Tibial nerve (tissue), 4 donors: ENCODE measurements around the gene BACE2. TPM values are rescaled to one million over a fixed set of nuclear protein-coding genes. Genes with fewer than 3 reads are reported as not detected.

Experiments
- DNase-seq, 2 donors: peaks; one replicate each; pipeline ENCODE4 v3.0.0-alpha.2; 2019; ENCODE audit warnings: low spot score in 2 of 2
- H3K27ac ChIP-seq, 4 donors: fragments of 200-600 bp; sonication (generic) in 3 of 4; one replicate each; pipeline ENCODE4 v1.5.1; 2017 to 2019; ENCODE audit warnings: mild to moderate bottlenecking in 1 of 4
- H3K27me3 ChIP-seq, 2 donors: fragments of 200-600 bp; sonication (generic) in 1 of 2; one replicate each; pipeline versions ENCODE4 v1.5.1 to v1.6.0; 2017 to 2019
- H3K36me3 ChIP-seq, 3 donors: fragments of 200-600 bp; sonication (generic); one replicate each; pipeline ENCODE4 v1.5.1; 2018 to 2019
- H3K4me1 ChIP-seq, 4 donors: fragments of 200-600 bp; sonication (generic) in 3 of 4; one replicate each; pipeline ENCODE4 v1.5.1; 2017 to 2019
- H3K4me3 ChIP-seq, 4 donors: fragments of 200-600 bp; sonication (generic) in 3 of 4; one replicate each; pipeline ENCODE4 v1.5.1; 2017 to 2019; ENCODE audit warnings: mild to moderate bottlenecking in 1 of 4, moderate library complexity in 1 of 4
- H3K9me3 ChIP-seq, 4 donors: fragments of 200-600 bp; sonication (generic) in 3 of 4; one replicate each; pipeline ENCODE4 v1.5.1; 2017 to 2019
- CTCF ChIP-seq, 5 experiments: fragments of 200-600 bp in 3 of 5; fragments of 450-650 bp in 2 of 5; sonication (generic) in 3 of 5; IDR thresholded peaks; one replicate each; pipeline ENCODE4 v1.5.1; 2016 to 2019; ENCODE audit warnings: antibody characterized with exemption in 5 of 5, mild to moderate bottlenecking in 3 of 5, moderate library complexity in 2 of 5
- EP300 ChIP-seq, 2 donors: sonication (generic); formaldehyde crosslinking; IDR thresholded peaks; one replicate each; pipeline ENCODE4 v1.6.1; 2017; ENCODE audit warnings: antibody characterized with exemption in 2 of 2, mild to moderate bottlenecking in 1 of 2
- POLR2A ChIP-seq, 2 donors: fragments of 450-650 bp; IDR thresholded peaks; one replicate each; pipeline ENCODE4 v1.6.1; 2017; ENCODE audit warnings: antibody characterized with exemption in 2 of 2, mild to moderate bottlenecking in 2 of 2, moderate library complexity in 2 of 2
- WGBS, 2 donors: methylation state at CpG; one replicate each; pipeline ENCODE4 v1.1.5; 2018; 5-methylcytosine and 5-hydroxymethylcytosine counted together
- total RNA-seq, 4 donors: library from RNA; depleted of rRNA; stranded (reverse); fragments of >200 nt; gene quantifications; one replicate each; pipeline ENCODE4 v1.1.0, GENCODE V29; 2016

The BACE2 gene
- total RNA-seq, 4 donors from 2014 or later = 69.5 to 96.9 (median 79.2) TPM

DNA sequence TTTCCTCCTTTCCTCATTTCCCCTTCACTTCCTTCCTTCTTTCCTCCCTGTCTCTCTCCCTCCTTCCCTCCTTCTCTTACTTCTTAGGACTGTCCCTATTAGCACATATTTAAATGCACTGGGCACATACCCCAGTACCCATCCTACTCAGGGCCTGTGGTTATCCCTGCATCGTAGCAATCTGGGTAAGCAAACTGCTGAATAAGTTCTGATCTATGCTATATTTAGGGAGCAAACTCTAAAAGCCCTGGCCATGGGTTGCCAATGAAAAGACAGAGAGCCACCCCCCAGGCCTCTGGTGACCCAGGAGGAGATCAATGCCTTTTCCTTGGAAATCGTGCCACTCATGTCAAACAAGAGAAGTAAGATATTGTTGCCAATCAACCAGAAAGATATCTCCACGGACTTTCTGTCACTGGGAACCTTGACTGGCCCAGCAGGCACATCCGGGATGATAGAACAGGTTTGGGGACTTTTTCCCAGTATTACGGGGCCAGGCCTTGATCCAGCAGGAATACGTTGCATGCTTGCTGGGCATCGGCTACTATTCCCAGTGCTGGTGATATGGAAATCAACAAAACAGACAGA lies 154.0 kb downstream of the BACE2 start:
- no peaks in the 10 kb centered on the region for H3K36me3 ChIP-seq
- H3K27me3 ChIP-seq = peaks cover 0 to 8% of the 10 kb centered on the region in 2 donors
- no peak overlapping the region for H3K27ac ChIP-seq
- no peak for TF ChIP-seq EP300 (IDR thresholded peaks at IDR 0.05)
- no peak overlapping the region for H3K4me3 ChIP-seq
- 85 to 86% methylated on average over 7 of the region's 7 CpGs for WGBS, 2 donors
- no peaks in the 10 kb centered on the region for H3K9me3 ChIP-seq
- H3K4me1 ChIP-seq = peaks cover 0 to 3% (median under 1%) of the 10 kb centered on the region in 4 donors
- no peak for DNase-seq

DNA sequence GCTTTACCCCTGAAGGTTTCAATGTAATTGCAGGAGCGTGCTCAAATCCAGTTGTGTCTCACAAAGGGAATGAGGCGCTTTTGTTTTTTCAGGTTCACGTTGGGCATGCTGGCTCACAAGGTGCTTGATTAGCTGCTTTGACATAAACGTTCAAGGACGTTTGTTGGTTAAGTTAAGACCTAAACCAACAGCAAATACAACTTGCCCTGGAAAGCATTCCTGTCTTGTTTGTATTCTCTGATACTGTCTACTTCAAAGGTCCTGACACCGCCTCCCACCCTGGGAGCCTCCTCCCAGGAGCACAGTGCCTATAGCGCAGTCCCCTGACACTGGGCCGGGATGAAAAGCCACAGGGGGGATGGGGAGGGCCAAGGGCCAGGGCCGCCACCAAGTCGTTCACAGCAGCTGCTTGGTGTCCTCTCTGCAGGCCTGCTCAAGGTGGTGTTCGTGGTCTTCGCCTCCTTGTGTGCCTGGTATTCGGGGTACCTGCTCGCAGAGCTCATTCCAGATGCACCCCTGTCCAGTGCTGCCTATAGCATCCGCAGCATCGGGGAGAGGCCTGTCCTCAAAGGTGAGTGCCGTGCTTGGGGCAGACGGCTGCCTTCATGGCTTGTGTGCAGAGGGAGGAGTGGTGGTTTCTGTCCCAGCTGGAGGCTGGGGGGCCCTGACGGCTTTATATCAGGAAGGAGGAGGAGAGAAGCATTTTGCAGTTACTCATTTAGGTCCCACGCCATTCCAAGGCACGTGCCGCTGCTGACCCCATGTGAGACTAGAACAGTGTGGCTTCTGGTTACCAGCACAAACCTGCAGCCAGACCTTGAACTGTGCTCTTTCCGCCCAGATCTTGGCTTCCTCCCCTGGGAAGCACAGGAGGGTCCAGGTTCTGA lies 154.8 kb downstream of the BACE2 start:
- Histone ChIP-seq H3K4me3 (no peak overlapping the region), H3K27ac (no peak overlapping the region), H3K36me3 (no peaks in the 10 kb centered on the region), H3K27me3 (peaks cover 0 to under 1% of the 10 kb centered on the region in 2 donors), H3K9me3 (no peaks in the 10 kb centered on the region), H3K4me1 (no peaks in the 10 kb centered on the region)
- WGBS, 2 donors = 80 to 83% methylated on average over 19 to 23 of the region's 23 CpGs
- TF ChIP-seq CTCF (IDR thresholded peaks at IDR 0.05) (no peak), EP300 (IDR thresholded peaks at IDR 0.05) (no peak), POLR2A (IDR thresholded peaks at IDR 0.05) (no peak)
- no peak for DNase-seq

DNA sequence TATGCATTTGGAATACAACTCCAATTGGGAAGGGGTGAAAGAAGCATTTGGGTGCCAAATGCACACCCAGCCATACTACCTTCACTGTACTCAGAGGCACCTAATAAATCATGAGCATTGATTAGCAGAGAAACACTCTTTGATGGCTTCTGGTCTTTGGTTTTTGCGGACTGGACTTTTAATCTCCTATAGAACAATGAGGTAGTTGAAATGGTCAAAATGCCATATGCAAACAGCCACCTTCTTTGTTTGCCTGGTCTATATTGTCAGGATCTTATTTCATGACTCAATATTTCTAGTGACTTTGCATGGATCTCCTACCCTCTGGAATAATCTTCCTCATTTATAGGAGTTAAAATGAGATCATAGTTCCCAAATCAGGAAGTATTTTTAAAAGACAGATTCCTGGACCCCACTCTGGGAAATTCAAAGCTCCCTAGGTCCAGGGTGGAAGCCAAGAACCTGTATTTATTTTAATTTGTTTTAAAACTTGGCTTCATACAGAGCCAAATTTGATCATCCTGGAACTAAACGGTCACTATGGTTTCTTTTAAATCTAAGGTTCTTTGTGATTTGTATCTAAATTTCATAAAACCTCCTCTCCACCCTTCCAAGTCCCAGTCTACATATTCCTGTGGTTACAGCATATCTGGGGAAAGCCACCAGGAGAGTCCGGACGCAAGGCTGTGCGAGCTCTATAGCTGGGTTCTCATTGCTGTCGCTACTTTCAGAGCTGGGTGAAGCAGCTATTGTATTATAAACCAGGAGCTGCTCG lies 157.4 kb downstream of the BACE2 start:
- DNase-seq = no peak
- H3K27me3 ChIP-seq = no peaks in the 10 kb centered on the region
- WGBS, 2 donors = 76 to 84% methylated on average over 7 of the region's 7 CpGs

GRCh38 chr21:41326414-41327080 lies 158.6 kb downstream of the BACE2 start:
- WGBS, 2 donors = 85 to 91% methylated on average over 5 to 13 of the region's 13 CpGs
- Histone ChIP-seq H3K4me1 (no peaks in the 10 kb centered on the region), H3K27me3 (no peaks in the 10 kb centered on the region), H3K4me3 (no peak overlapping the region), H3K9me3 (no peaks in the 10 kb centered on the region), H3K36me3 (no peaks in the 10 kb centered on the region), H3K27ac (no peak overlapping the region)
- TF ChIP-seq POLR2A (IDR thresholded peaks at IDR 0.05) (no peak), EP300 (IDR thresholded peaks at IDR 0.05) (no peak), CTCF (IDR thresholded peaks at IDR 0.05) (no peak)
- no peak for DNase-seq

More for the DNA sequence above, 157.4 kb downstream of the BACE2 start:
- Histone ChIP-seq H3K27ac (no peak overlapping the region), H3K36me3 (no peaks in the 10 kb centered on the region), H3K4me3 (no peak overlapping the region), H3K4me1 (no peaks in the 10 kb centered on the region), H3K9me3 (no peaks in the 10 kb centered on the region)
- TF ChIP-seq CTCF (IDR thresholded peaks at IDR 0.05) = no peak
- no peak for TF ChIP-seq POLR2A (IDR thresholded peaks at IDR 0.05)
- TF ChIP-seq EP300 (IDR thresholded peaks at IDR 0.05) = no peak

DNA sequence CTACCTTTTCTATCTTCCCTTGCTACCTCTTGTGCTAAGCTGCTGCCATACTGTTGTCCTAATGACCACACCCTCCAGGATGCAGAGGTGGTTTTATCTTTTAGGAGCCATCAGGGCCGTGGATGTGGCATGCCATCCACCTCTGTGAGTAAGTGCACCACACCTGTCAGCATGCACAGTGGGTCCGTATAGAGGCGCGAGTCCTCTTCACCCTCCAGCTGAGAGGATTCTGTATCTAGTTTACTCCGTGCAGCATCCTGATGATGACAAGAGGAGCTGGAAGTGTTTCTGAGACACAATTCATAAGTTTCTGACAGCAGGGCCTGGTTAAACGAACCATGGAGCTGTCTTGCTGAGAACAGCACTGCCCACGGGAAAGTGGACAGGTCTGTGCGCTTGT lies 159.8 kb downstream of the BACE2 start:
- TF ChIP-seq EP300 (IDR thresholded peaks at IDR 0.05) = no peak
- no peak for TF ChIP-seq POLR2A (IDR thresholded peaks at IDR 0.05)
- TF ChIP-seq CTCF (IDR thresholded peaks at IDR 0.05) = no peak
- H3K4me1 ChIP-seq = no peaks in the 10 kb centered on the region
- H3K36me3 ChIP-seq = no peaks in the 10 kb centered on the region
- H3K4me3 ChIP-seq = no peak overlapping the region
- DNase-seq = no peak
- no peaks in the 10 kb centered on the region for H3K27me3 ChIP-seq
- 83 to 85% methylated on average over 8 of the region's 8 CpGs for WGBS, 2 donors
- no peaks in the 10 kb centered on the region for H3K9me3 ChIP-seq
- no peak overlapping the region for H3K27ac ChIP-seq
